Ishikawa (cell line): ENCODE data around the gene ZNF433.

Experiments used
- CEBPB ChIP-seq: IDR thresholded peaks from 2 replicates; pipeline ENCODE4 v1.6.1; 2012
- CREB1 ChIP-seq: IDR thresholded peaks from 2 replicates; pipeline ENCODE4 v1.6.1; 2012; ENCODE audit warnings: low read depth
- EGR1 ChIP-seq: IDR thresholded peaks from 2 replicates; pipeline ENCODE4 v1.6.1; 2012
- EP300 ChIP-seq: IDR thresholded peaks from 2 replicates; pipeline ENCODE4 v1.6.1; 2012; ENCODE audit warnings: borderline replicate concordance
- FOXM1 ChIP-seq: IDR thresholded peaks from 2 replicates; pipeline ENCODE4 v1.6.1; 2012; ENCODE audit warnings: low read depth, borderline replicate concordance
- MAX ChIP-seq: IDR thresholded peaks from 2 replicates; pipeline ENCODE4 v1.6.1; 2012
- NFIC ChIP-seq: IDR thresholded peaks from 2 replicates; pipeline ENCODE4 v1.6.1; 2012
- RAD21 ChIP-seq: IDR thresholded peaks from 2 replicates; pipeline ENCODE4 v1.6.1; 2012; ENCODE audit warnings: low read depth
- REST ChIP-seq: IDR thresholded peaks from 2 replicates; pipeline ENCODE4 v1.6.1; 2012; ENCODE audit warnings: low read depth, mild to moderate bottlenecking
- TAF1 ChIP-seq: IDR thresholded peaks from 2 replicates; pipeline ENCODE4 v1.6.1; 2012; ENCODE audit warnings: low read depth, mild to moderate bottlenecking
- TCF12 ChIP-seq: IDR thresholded peaks from 2 replicates; pipeline ENCODE4 v1.6.1; 2012; ENCODE audit warnings: low read depth
- TEAD4 ChIP-seq: IDR thresholded peaks from 2 replicates; pipeline ENCODE4 v1.6.1; 2012
- USF1 ChIP-seq: IDR thresholded peaks from 2 replicates; pipeline ENCODE4 v1.6.1; 2012
- YY1 ChIP-seq: IDR thresholded peaks from 2 replicates; pipeline ENCODE4 v1.6.1; 2012; ENCODE audit warnings: low read depth
- ZBTB7A ChIP-seq: IDR thresholded peaks from 2 replicates; pipeline ENCODE4 v1.6.1; 2012; ENCODE audit warnings: low read depth

ZNF433 gene

GRCh38 chr19:12055784-12056183, 20.3 kb upstream of the ZNF433 start:
- TF ChIP-seq TAF1 (no peak), YY1 (no peak), ZBTB7A (no peak), RAD21 (no peak), USF1 (no peak), TEAD4 (no peak), REST (no peak), CREB1 (no peak), NFIC (no peak), EP300 (no peak), FOXM1 (no peak), MAX (no peak), EGR1 (no peak), CEBPB (no peak), TCF12 (no peak)

- TF ChIP-seq CREB1: no peak
- no peak for TF ChIP-seq REST
- TF ChIP-seq USF1: no peak
- peak; percentile 67; the same call in 1 of the 2 replicates for TF ChIP-seq MAX
- TF ChIP-seq TEAD4: peak; percentile 52; the same call in 1 of the 2 replicates
- TF ChIP-seq FOXM1: no peak
- TF ChIP-seq EGR1: no peak
- TF ChIP-seq ZBTB7A: no peak
- peak; percentile 98 for TF ChIP-seq TAF1
- TF ChIP-seq YY1: no peak
- TF ChIP-seq NFIC: no peak
- no peak for TF ChIP-seq TCF12
- no peak for TF ChIP-seq RAD21
- TF ChIP-seq CEBPB: no peak
These were observed 17.2 kb upstream of the ZNF433 start, which contains the start of gene ZNF878 for GRCh38 chr19:12052497-12053169. ZNF878 (minus strand) TSS chr19:12052961; CDS start chr19:12052801, 160 bp downstream.

GRCh38 chr19:12052091-12052496, 16.6 kb upstream of the ZNF433 start:
- TF ChIP-seq ZBTB7A (no peak), CEBPB (no peak), EGR1 (no peak), CREB1 (no peak)

GRCh38 chr19:12047868-12048267, 12.4 kb upstream of the ZNF433 start:
- TF ChIP-seq FOXM1: no peak
- no peak for TF ChIP-seq USF1
- no peak for TF ChIP-seq ZBTB7A
- TF ChIP-seq RAD21: no peak
- TF ChIP-seq TCF12: no peak
- no peak for TF ChIP-seq YY1
- TF ChIP-seq MAX: no peak
- TF ChIP-seq TAF1: no peak
- no peak for TF ChIP-seq TEAD4
- TF ChIP-seq EP300: no peak
- TF ChIP-seq NFIC: no peak
- TF ChIP-seq CREB1: no peak
- TF ChIP-seq REST: no peak
- TF ChIP-seq EGR1: no peak
- TF ChIP-seq CEBPB: no peak
